Measurements from ENCODE around the gene ZNF341. TPM values are rescaled to one million over a fixed set of nuclear protein-coding genes. Genes with fewer than 3 reads are reported as not detected.

ZNF341 gene
- total RNA-seq, 1 donor from 2014 or later = 0.53 TPM

DNA sequence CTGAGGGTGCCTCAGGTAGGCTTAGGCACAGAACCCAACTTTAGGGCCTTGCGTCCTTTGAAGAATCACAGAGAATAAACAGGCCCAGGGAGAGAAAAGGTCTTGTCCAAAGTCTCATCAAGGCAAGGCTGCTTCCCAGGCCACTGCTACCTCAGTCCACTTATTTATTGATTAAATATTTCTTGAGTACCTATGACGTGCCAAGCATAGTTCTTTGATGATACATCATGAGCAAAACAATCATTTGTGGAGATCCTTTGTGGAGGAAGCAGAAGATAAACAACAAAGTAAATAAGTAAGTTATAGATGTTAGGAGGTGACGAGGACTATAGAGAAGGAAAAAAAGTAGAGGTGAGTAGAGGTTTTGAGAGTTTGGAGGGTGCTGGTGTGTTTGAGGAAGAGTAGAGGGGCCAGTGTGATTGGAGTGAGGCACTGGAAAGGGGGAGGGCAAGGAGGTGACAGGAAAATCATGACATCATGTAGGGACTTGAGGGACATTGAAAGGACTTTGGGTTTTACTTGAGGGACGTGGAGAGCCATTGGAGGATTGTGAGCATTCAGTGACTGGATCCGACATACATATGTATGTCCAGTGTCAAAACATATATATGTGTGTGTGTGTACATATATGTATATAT lies 65.2 kb downstream of the ZNF341 start:
- Histone ChIP-seq H3K36me3 (ENCODE audit: control insufficient read depth, insufficient read depth, low read length) (no peaks in the 10 kb centered on the region), H3K4me3 (ENCODE audit: low read depth, low read length) (no peak overlapping the region), H3K27me3 (ENCODE audit: control insufficient read depth, insufficient read depth, low read length) (no peaks in the 10 kb centered on the region)
- TF ChIP-seq, protein P1, sequence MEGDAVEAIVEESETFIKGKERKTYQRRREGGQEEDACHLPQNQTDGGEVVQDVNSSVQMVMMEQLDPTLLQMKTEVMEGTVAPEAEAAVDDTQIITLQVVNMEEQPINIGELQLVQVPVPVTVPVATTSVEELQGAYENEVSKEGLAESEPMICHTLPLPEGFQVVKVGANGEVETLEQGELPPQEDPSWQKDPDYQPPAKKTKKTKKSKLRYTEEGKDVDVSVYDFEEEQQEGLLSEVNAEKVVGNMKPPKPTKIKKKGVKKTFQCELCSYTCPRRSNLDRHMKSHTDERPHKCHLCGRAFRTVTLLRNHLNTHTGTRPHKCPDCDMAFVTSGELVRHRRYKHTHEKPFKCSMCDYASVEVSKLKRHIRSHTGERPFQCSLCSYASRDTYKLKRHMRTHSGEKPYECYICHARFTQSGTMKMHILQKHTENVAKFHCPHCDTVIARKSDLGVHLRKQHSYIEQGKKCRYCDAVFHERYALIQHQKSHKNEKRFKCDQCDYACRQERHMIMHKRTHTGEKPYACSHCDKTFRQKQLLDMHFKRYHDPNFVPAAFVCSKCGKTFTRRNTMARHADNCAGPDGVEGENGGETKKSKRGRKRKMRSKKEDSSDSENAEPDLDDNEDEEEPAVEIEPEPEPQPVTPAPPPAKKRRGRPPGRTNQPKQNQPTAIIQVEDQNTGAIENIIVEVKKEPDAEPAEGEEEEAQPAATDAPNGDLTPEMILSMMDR (IDR thresholded peaks at IDR 0.05; ENCODE audit: insufficient read depth, low read length, severe bottlenecking) = no peak
- FAIRE-seq = no peak
- peak; percentile 53 for DNase-seq (ENCODE audit: low read depth)

- FAIRE-seq = no peak
- H3K27me3 ChIP-seq (ENCODE audit: control insufficient read depth, insufficient read depth, low read length) = no peaks in the 10 kb centered on the region
- TF ChIP-seq, protein P1 (IDR thresholded peaks at IDR 0.05; ENCODE audit: insufficient read depth, low read length, severe bottlenecking) = no peak
- no peaks in the 10 kb centered on the region for H3K36me3 ChIP-seq (ENCODE audit: control insufficient read depth, insufficient read depth, low read length)
- no peak for DNase-seq (ENCODE audit: low read depth)
- no peak overlapping the region for H3K4me3 ChIP-seq (ENCODE audit: low read depth, low read length)
Measured at GRCh38 chr20:33798444-33798843, 66.6 kb downstream of the ZNF341 start.

DNA sequence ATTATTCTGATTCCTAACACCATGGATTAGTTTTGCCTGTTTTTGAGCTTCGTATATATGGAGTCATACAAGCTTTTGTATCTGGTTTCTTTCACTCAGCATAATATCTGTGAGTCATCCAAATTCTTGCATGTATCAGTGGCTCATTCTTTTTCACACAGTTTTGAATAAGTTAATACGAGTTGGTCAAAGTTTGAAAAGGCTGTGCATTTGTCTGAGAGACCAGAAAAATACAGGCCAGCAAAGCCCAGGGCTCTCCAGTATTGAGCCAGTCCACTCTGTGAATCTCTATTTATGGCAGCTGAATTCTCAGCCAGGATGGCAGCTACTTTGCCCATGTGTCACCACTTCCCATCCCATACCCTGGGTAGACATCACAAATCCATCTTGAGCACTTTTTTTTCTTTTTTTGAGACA lies 72.1 kb downstream of the ZNF341 start:
- no peak for FAIRE-seq
- DNase-seq (ENCODE audit: low read depth) = peak; percentile 88
- TF ChIP-seq, protein P1 (IDR thresholded peaks at IDR 0.05; ENCODE audit: insufficient read depth, low read length, severe bottlenecking) = no peak
- Histone ChIP-seq H3K4me3 (ENCODE audit: low read depth, low read length) (no peak overlapping the region), H3K27me3 (ENCODE audit: control insufficient read depth, insufficient read depth, low read length) (no peaks in the 10 kb centered on the region), H3K36me3 (ENCODE audit: control insufficient read depth, insufficient read depth, low read length) (no peaks in the 10 kb centered on the region)

- no peak for FAIRE-seq
- no peak overlapping the region for H3K4me3 ChIP-seq (ENCODE audit: low read depth, low read length)
- no peaks in the 10 kb centered on the region for H3K36me3 ChIP-seq (ENCODE audit: control insufficient read depth, insufficient read depth, low read length)
- TF ChIP-seq, protein P1 (IDR thresholded peaks at IDR 0.05; ENCODE audit: insufficient read depth, low read length, severe bottlenecking) = no peak
- no peaks in the 10 kb centered on the region for H3K27me3 ChIP-seq (ENCODE audit: control insufficient read depth, insufficient read depth, low read length)
- DNase-seq (ENCODE audit: low read depth) = no peak
Measured at GRCh38 chr20:33808388-33808787, 76.6 kb downstream of the ZNF341 start.

DNA sequence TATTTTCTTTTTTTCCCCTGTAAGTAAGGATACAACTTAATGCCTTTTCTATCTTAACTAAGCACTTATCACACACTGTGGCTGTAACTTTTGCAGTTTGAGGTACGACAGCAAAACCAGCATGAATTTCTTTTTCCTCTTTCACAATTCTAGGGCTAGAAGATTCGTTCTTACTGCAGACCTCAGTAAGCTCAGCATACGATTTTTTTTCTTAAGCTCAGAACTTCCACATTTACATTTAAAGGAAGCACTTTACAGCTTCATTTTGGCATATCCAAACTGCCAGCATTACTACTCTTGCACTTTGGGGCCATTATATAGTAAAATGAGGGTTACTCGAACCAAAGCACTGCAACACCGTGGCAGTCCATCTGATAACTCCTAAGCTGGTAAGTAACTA lies 78.5 kb downstream of the ZNF341 start:
- FAIRE-seq (no peak), DNase-seq (ENCODE audit: low read depth) (no peak)
- TF ChIP-seq, protein P1 (IDR thresholded peaks at IDR 0.05; ENCODE audit: insufficient read depth, low read length, severe bottlenecking) = no peak
- Histone ChIP-seq H3K36me3 (ENCODE audit: control insufficient read depth, insufficient read depth, low read length) (no peaks in the 10 kb centered on the region), H3K4me3 (ENCODE audit: low read depth, low read length) (no peak overlapping the region), H3K27me3 (ENCODE audit: control insufficient read depth, insufficient read depth, low read length) (no peaks in the 10 kb centered on the region)
